GM18498 (cell line): ENCODE data around the gene FSTL1.
"Not testable (repeated sequence)": the region's sequence is repeated elsewhere in the genome, so short reads cannot be mapped to it uniquely, and the experiment has no call there.

Experiments used
- ATAC-seq: cut with Tn5 transposase; IDR thresholded peaks from one replicate; pipeline ENCODE4 v1.9.1; 2021; ENCODE audit warnings: mild to moderate bottlenecking, moderate library complexity; ENCODE audit not compliant: unreplicated experiment

Gene FSTL1

DNA sequence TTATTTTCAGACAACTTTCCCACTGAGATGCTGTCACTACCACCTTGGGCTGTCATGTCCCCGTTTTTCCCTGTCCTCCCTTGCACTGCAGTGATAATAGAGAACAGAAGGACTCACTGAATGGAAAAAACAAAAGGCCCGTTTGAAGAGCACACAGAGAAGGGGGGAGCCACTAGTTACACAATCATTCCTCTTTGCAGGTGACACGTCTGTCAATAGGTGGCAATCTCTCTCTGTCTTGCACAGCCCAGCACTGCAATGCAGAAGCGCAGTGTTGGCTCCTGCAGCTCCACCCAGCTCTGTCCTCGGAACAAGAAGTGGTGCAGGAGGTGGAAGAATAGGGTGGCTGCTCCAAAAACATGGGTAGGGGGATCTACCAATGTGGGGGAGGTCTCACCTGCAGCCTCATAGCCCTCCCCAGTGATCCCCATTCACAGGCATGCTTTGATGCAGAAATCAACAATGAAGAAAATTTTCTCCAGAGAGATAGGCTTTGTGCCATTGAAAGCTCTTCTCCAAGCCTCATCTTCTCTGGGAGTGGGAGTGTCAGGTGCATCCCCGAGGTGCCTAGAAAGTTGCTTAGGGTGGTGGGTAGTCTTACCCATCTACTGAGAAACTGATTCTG lies 31.8 kb downstream of the FSTL1 start:
- ATAC-seq, result peak; percentile 63

DNA sequence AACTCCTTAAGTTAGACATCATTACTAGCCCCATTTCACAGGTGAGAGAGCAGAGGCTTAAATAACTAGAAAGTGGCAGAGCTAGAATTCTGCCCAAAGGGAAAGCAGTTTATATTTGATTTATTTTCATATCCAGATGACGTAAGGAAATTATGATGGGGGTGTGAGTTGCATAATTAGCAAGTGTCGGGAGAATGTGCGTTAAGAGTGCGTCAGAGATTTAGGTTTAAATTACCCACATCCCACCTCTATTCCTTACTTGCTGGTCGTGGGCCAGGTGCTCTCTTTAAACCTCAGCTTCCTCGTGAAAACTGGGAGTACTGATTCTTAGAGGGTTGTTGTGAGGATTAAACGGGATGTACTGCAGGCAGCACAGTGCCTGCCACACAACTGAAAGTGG lies 32.3 kb downstream of the FSTL1 start:
- ATAC-seq, result no peak

DNA sequence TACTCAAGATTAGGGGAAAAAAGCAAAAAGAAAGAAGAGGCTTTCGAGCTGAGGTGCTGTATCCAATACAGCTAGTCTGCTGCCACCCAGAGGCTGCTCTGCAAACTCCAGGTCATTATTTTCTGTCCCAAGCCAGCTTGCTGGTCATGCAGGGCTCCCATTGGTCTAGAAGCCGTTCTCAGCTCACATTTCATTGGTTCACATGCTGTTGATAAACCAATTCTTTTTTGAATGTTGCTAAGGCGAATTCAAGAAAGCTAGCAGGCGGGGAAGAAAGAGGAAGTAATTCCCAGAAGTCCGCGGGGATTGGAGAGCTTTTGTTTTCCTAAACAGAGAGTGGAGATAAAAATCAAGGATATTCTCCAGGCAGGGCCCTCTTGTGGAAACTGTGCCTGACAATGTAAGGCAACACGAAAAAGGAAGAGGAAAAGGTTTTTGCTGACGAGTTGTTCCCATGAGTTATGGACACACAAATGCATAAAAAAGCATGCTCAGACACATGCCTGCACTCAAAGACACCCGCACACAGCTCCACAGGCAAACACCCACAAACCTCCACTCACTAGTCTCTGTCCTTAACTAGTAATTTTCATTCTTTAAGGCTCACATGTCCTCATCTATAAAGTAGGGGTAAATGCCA lies 33.4 kb downstream of the FSTL1 start:
- ATAC-seq, result peak; percentile 99

DNA sequence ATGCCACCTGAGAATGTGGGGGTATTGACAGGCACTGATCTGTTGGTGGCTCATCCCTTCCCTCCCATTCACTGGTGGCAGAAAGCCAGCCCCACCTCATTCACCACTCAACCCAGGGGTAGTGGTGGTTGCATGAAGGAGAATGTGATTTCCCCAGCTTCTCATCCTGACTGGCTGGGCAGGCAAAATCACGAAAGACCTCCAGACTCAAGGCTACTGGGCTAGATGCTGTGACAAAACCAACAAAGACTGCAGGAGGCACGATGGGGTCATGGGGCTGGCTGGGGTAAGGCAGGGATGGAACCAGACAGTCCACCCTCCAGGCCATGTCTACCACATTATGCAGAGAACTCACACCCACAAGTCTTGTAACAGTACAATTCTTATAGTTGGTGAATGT lies 33.9 kb downstream of the FSTL1 start:
- ATAC-seq, result peak; percentile 20

DNA sequence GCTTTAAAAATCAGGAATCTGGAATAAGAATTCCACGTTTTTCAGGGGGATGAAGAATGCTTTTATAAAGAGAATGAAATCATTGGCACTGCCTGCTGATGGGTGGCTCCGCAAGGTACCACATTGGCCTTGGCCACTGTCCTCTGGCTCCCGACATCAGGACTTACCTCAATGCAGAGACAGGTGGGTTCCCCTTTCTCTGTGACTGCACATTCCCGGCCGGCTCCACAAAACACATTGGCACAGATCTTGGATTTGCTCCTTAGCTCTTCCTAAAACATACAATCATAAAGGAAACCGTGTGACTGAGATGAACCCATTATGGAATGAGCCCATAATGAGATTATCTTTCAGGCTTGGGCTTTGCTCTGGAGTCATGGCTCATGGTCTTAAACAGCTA lies 35.0 kb downstream of the FSTL1 start:
- no peak for ATAC-seq

DNA sequence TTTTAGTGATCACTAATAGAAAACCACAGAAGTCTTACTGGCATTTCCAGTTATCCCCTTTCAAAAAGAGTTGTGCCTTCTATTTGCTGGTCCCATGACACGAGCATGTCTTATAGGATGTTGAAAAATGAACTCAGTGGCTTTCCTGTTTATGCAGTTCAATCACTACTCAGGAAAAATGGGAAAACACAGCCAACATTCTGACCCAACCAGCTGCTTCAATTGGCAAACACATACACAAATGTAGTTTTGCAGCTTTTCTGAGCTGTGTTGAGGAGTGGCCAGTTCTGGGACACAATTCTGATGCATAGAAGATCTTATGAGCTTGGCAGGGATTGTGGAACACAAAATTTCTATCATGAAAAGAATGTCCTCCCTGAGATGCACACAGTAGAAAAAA lies 40.3 kb downstream of the FSTL1 start:
- ATAC-seq, result no peak

DNA sequence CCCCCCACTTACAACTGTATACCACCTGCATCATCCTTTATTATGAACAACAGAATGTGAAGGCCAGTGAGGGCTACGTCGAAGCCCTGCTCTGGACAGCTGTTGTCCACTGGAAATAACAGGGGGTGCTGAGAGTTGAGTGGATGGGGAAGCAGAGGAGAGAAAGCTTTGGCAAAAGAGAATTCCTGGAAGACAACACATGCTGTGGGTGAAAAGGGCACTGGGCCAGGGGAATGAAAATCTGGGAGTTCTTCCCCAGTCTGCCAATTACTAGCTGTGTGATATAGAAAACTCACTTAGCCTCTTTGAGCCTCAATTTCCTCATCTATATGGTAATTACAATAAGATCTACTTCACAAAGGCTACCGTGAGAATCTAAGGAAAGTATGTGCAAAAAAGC lies 40.7 kb downstream of the FSTL1 start:
- no peak for ATAC-seq

DNA sequence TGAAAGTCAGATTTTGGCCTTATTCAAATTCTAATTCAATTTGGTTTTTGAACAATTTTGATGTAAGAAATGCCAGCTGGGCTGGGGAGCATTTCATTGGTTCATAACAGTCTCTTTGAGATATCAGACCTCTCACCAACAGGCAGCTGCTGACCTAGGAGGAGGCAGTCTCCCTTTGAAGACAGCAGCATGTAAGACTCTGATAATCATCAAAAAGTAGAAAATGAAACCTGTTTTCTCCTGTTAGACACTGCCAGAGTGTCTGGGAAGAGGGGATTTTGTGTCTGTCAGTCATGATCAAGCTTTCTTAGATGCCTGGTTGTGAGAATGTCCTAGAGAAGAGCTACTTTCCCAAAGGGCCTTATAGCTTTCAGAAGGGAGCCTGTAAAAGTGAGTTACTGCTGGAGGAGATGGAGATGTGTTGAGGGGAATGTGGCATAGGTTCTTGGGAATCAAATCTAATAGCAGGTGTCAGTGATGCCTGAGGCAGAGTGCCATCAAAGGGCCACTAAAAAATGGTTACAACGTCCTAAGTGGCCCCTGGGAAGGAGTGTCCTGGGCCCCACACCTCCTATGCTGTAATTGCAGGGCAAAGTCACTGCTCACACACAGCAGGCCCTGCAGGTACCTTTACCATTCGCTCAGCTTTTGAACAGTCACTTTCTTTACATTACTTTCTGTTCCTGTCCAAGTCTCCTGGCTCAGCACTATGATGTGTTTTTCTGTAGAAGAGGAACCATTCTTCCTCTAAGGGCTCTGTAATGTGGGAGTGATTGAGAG lies 43.1 kb downstream of the FSTL1 start:
- ATAC-seq, result no peak

DNA sequence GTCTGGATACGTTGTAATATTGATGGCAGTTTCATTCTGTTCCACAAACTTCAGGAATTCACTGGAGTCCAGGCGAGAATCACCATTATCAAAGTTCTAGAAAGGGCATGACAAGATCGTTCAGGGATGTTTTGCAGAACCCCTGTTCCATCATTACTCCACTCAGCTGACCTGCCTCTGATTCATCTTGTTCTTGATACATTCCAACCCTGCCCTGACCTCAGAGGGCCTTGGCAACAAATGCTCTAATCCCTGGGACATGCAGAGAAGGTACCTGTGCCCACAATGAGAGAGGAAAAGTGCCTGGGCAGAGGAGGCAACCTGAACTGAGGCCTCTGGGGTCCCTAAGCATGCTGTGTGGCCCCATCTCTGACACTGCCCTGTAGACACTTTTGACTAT lies 45.9 kb downstream of the FSTL1 start:
- ATAC-seq, result no peak

DNA sequence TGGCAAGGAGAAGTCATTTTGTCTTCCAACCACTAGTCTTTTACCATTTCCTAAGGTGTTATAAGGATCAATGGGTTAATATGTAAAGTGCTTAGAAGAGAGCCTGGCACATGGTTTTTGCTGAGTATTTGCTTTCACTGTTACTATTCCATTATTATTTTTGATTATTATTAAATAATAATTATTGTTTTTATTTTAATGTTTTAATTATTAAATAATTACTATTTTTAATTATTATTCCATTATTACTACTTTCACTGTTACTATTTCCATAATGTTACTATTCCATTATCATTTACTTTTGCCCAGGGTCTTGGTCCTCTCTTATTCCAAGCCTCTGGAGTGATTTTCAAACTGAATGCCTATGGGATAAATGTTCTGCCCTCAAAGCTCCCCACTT lies 48.5 kb downstream of the FSTL1 start:
- ATAC-seq, result no peak

DNA sequence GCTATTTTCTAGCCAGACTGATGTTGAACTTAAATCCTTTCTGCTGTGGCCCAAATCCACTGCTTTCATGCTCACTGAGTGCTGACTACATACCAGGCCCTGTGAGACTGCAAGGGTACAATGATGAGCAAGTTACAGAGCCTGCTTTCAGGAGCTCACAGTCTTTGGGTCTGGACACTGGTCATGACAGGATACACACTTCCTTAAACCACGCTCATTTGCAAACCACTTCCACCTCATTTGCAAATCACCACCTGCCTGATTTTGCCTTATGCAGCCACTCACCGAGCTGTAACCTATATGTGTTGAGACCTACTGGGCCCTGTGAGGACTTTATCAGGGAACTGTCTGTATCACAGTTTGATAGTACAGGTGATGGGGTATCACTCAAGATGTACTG lies 51.4 kb downstream of the FSTL1 start:
- ATAC-seq, result peak; percentile 94

DNA sequence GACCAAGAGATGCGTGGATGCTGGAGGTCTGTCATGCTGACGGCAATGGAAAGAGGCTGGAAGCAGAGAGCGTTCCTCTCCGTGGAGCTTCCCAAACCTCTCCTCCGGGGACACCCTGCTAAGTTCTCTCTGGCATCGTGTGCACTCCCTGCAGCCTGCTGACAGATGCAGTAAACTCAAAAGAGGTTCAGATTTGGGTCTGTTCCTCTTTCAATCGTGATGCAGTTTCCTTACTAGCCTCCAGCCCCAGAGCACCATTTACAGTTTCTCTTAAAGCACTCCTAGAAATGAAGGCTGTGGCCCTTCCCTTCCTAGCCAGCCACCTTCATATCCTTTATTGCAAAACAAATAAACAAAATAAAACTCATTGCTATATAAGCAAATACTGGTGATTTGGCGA lies 54.3 kb downstream of the FSTL1 start:
- ATAC-seq, result no peak

DNA sequence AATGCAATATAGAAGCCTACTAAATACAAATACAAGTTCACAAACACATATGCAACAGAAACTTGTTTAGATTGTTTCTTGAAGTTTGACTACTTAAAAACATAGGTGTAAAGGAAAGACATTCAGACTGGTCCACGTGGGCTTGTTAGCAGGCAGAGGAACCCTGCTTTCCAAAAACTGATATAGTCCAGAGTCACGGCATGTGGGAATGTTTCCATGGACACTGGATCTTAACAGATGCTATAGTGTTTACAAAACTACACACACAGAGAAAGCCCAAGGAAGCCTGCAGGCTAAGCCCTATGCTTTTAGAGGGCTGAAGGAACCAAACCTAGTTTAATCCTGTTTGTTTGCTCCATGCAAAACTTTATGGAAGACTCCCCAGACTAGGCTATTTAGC lies 56.4 kb downstream of the FSTL1 start:
- ATAC-seq, result no peak

DNA sequence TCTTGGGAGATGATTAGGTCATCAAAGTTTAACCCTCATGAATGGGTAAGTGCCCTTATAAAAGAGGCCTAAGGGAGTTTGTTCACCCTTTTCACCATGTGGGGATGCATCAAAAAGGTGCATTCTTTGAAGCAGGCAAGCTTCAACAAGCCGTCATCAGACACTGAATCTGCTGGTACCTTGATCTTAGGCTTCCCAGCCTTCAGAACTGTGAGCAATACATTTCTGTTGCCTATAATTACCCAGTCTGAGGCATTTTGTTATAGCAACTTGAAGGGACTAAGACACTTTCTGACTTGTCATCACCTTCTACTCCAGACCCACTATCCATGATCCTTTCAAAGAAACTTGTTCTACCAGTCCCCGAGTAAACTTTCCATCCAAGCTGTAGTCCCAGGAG lies 57.0 kb downstream of the FSTL1 start:
- no peak for ATAC-seq

DNA sequence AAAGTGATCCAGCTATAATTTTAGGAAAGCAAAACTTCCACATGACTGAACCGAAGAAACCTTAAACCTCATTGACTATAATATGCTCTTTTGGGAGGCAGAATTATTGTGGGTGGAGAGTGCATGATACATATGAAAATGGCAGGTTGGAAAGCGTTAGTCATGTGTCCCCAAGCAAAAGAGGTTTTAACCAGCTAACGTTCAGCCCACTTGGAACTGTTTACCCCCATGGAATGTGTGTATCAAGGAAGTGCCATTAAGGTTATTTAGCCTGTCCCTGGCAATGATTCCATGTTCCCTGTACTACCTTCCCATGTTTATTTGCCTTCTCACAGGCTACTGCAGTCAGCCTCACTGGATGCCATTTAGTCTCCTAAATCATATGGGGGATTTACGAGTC lies 57.5 kb downstream of the FSTL1 start:
- no peak for ATAC-seq

DNA sequence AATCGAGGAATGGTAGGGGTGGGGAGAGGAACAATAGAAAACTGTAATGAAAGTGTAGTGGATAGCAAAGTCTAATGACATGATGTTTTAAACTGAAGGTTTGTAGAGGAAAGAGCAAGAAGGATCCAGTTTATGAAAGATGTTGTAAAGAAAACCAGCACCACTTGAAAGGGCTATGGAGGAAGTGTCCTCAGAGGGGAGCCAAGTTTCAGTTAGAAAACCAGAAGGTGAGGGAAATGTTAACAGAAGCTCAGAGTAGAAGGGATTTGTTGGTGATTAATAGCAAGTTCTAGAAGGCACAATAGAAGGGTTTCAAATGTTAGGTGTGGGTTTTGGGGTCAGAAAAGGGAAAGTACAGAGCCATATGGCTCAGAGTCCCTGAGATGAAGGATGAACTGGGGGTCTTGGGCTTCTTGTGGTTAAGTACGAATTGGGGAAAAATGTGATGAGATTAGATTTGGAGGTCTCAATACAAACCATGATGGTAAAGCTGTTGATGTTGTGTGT lies 67.8 kb downstream of the FSTL1 start:
- ATAC-seq, result no peak

DNA sequence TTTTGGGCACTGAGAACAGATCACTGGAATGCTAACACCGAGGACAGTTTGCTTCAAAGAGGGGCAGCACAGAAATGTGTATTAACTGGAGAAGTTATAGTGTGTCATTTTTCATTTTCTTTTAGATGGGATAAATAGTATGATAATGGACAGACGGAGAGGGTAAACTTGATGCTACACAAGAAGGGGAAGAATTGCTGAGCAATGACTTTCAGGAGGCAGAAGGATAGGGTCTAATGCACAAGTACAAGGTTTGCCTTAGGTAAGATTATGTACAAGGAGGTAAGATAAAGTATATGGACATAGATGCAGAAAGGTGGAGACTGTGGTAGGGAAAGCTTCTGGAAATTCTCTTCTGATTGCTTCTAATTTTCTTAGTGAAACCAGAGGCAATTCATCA lies 69.3 kb downstream of the FSTL1 start:
- ATAC-seq, result no peak

DNA sequence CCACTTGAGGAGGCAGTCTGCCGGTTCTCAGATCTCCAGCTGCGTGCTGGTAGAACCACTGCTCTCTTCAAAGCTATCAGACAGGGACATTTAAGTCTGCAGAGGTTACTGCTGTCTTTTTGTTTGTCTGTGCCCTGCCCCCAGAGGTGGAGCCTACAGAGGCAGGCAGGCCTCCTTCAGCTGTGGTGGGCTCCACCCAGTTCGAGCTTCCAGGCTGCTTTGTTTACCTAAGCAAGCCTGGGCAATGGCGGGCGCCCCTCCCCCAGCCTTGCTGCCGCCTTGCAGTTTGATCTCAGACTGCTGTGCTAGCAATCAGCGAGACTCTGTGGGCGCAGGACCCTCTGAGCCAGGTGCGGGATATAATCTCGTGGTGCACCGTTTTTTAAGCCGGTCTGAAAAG lies 72.8 kb downstream of the FSTL1 start:
- ATAC-seq, result not testable (repeated sequence)

DNA sequence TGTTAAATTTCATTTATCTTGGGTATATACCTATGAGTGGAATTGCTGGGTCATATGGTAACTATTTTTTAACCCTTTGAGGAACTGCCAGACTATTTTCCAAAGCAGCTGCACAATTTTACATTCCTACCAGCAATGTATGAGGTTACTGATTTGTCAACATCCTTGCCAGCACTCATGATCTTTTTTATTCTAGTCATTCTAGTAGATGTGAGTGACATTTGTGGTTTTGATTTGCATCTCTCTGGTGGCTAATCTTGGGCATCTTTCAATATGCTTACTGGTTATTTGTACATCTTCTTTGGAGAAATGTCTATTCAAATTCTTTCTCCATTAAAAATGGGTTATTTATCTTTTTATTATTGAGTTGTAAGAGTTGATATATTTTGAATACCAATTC lies 80.3 kb downstream of the FSTL1 start:
- peak; percentile 69 for ATAC-seq

DNA sequence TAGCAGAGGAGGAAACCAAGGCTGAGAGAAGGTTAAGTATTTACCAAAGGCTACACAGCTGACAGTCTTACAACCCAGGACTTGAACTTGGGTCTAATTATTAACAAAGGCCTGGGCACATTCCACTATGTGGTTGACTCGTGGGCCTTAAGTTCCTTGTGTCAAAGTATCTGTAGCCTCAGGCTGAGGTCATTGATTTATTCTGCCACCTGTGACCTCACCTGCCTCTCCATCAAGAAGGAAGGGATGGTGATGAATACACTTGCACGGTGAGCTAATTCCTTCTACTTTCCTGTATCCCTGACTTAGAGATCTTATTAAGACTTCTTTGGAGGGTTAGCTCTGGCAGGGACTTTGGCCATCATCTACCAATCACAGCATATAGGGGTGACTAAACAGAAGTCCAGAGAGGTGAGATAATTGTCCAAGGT lies 81.7 kb downstream of the FSTL1 start:
- peak; percentile 82 for ATAC-seq

DNA sequence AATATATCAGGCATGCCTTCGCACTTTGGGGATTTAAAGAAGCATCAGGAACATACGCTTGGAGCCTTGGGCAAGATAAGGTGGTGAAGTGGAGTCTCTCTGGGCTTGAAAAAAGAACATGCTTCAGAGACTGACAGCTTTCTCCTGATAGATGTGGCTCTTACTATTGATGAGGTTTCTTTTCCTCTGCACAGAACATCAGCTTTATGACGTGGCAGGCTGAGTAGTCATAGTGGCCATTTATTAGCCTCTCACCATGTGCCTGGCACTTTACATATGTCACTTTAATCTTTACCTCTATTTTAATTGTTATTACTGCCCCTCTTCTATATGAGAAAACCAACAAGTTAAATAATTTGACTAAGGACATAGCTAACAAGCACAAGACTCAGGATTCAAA lies 82.6 kb downstream of the FSTL1 start:
- ATAC-seq, result peak; percentile 38

DNA sequence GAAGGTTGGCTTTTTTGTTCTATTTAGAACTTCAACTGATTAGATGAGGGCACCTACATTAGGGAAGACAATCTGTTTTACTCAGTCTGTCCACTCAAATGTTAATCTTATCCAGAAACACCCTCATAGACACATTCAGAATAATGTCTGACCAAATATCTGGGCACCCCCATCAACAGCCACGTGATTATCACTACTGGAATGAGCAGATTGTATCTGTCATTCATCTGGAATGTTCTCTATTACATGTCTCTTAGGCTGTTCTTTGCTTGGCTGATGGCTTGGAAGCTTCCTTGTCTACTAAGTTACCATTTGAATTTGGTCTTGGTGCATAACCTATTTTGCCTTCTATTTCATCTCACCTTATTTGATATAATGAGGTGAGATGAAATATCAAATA lies 86.0 kb downstream of the FSTL1 start:
- no peak for ATAC-seq
